Liver (tissue), 3 donors: ENCODE data around the gene PIGO.

ENCODE experiments used
- ATF3 ChIP-seq: IDR thresholded peaks from 2 replicates; pipeline ENCODE4 v1.6.1; 2016; ENCODE audit warnings: antibody characterized with exemption
- CTCF ChIP-seq: fragments of 150-350 bp; IDR thresholded peaks from 2 replicates; pipeline ENCODE4 v1.5.1; 2017; ENCODE audit warnings: improper control_type of control experiment, low read depth, low read length; ENCODE audit not compliant: missing input control
- JUND ChIP-seq, 2 donors: IDR thresholded peaks; 2 replicates each; pipeline ENCODE4 v1.6.1; 2016; ENCODE audit warnings: antibody characterized with exemption in 2 of 2
- MAX ChIP-seq: IDR thresholded peaks from 2 replicates; pipeline ENCODE4 v1.6.1; 2016; ENCODE audit warnings: antibody characterized with exemption
- RAD21 ChIP-seq, 2 donors: IDR thresholded peaks; 2 replicates each; pipeline ENCODE4 v1.6.1; 2016; ENCODE audit warnings: antibody characterized with exemption in 2 of 2, mild to moderate bottlenecking in 2 of 2
- REST ChIP-seq: IDR thresholded peaks from 2 replicates; pipeline ENCODE4 v1.6.1; 2016; ENCODE audit warnings: antibody characterized with exemption, mild to moderate bottlenecking
- RXRA ChIP-seq, 2 donors: IDR thresholded peaks; 2 replicates each; pipeline ENCODE4 v1.6.1; 2017 to 2018; ENCODE audit warnings: antibody characterized with exemption in 2 of 2, mild to moderate bottlenecking in 1 of 2
- SP1 ChIP-seq: IDR thresholded peaks from 2 replicates; pipeline ENCODE4 v1.6.1; 2018; ENCODE audit warnings: antibody characterized with exemption, mild to moderate bottlenecking
- TAF1 ChIP-seq: conservative IDR thresholded peaks from 2 replicates; pipeline ENCODE4 v1.6.1; 2016; ENCODE audit warnings: antibody characterized with exemption, mild to moderate bottlenecking
- donor health status: healthy.
- donor health status: healthy.

GRCh38 chr9:35051069-35051967 is 45.1 kb downstream of the PIGO start:
- no peak for TF ChIP-seq ATF3
- TF ChIP-seq TAF1 = no peak
- no peak for TF ChIP-seq SP1
- no peak for TF ChIP-seq JUND (IDR thresholded peaks at IDR 0.05)
- TF ChIP-seq CTCF = peak; percentile 61
- no peak for TF ChIP-seq RXRA (IDR thresholded peaks at IDR 0.05)
- TF ChIP-seq MAX = no peak
- TF ChIP-seq RAD21 (IDR thresholded peaks at IDR 0.05) = peak; percentile 56 to 78
- no peak for TF ChIP-seq REST
